Thyroid gland (tissue), 4 donors: Measurements from ENCODE around the gene SUMO3.

Experiments
- POLR2A ChIP-seq, 2 donors: fragments of 450-650 bp; IDR thresholded peaks; one replicate each; pipeline ENCODE4 v1.6.1; 2017; ENCODE audit warnings: antibody characterized with exemption in 2 of 2, mild to moderate bottlenecking in 2 of 2, moderate library complexity in 1 of 2
- TF ChIP-seq, protein P1 (sequence below), 6 experiments: fragments of 200-600 bp in 3 of 6; fragments of 450-650 bp in 3 of 6; sonication (generic) in 3 of 6; IDR thresholded peaks; one replicate each; pipeline ENCODE4 v1.5.1; 2016 to 2019; ENCODE audit warnings: antibody characterized with exemption in 6 of 6, mild to moderate bottlenecking in 2 of 6, inconsistent platforms in 1 of 6, moderate library complexity in 1 of 6

DNA sequence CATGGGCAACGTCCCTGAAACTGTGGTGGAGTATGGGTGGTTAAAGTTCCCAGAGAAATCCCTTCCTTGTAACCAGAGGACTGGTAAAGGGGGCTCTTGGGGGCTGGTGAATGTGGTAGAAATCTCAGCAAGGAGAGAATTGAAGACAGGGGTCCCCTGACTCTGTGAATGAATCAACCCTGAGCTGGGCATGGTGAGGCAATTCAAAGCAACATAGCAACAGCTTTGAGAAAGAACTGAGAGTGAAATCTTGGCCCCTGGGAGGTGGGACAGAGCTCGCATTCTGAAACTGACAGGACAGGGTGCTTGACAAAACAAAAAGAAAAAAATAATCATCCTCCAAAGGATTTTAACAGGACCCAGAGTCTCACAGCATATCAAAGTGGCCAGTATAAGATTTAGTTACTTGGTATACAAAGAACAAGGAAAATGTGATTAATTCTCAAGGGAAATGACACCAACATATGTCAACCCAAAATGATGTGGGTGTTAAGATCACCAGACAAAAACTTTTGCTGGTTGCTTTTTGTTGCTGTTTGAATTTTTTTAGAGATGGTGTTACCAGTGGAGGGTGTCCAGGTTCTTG, 11.7 kb upstream of the SUMO3 start:
- no peak for TF ChIP-seq POLR2A (IDR thresholded peaks at IDR 0.05)
- TF ChIP-seq, protein P1, sequence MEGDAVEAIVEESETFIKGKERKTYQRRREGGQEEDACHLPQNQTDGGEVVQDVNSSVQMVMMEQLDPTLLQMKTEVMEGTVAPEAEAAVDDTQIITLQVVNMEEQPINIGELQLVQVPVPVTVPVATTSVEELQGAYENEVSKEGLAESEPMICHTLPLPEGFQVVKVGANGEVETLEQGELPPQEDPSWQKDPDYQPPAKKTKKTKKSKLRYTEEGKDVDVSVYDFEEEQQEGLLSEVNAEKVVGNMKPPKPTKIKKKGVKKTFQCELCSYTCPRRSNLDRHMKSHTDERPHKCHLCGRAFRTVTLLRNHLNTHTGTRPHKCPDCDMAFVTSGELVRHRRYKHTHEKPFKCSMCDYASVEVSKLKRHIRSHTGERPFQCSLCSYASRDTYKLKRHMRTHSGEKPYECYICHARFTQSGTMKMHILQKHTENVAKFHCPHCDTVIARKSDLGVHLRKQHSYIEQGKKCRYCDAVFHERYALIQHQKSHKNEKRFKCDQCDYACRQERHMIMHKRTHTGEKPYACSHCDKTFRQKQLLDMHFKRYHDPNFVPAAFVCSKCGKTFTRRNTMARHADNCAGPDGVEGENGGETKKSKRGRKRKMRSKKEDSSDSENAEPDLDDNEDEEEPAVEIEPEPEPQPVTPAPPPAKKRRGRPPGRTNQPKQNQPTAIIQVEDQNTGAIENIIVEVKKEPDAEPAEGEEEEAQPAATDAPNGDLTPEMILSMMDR (IDR thresholded peaks at IDR 0.05), result no peak
